Effector CD4-positive, alpha-beta T cell (primary cell): Measurements from ENCODE around the gene FKBP5.
"Not testable (repeated sequence)": the region's sequence is repeated elsewhere in the genome, so short reads cannot be mapped to it uniquely, and the experiment has no call there.

Experiments
- DNase-seq: peaks from one replicate; pipeline ENCODE4 v3.0.0-alpha.2; 2020
- total RNA-seq: gene quantifications from one replicate; lab custom pipeline; 2026; lab: John Stamatoyannopoulos, UW

The FKBP5 gene
- 165 reads per million, percentile 90 among the genes with 10 or more reads in this experiment for total RNA-seq

DNA sequence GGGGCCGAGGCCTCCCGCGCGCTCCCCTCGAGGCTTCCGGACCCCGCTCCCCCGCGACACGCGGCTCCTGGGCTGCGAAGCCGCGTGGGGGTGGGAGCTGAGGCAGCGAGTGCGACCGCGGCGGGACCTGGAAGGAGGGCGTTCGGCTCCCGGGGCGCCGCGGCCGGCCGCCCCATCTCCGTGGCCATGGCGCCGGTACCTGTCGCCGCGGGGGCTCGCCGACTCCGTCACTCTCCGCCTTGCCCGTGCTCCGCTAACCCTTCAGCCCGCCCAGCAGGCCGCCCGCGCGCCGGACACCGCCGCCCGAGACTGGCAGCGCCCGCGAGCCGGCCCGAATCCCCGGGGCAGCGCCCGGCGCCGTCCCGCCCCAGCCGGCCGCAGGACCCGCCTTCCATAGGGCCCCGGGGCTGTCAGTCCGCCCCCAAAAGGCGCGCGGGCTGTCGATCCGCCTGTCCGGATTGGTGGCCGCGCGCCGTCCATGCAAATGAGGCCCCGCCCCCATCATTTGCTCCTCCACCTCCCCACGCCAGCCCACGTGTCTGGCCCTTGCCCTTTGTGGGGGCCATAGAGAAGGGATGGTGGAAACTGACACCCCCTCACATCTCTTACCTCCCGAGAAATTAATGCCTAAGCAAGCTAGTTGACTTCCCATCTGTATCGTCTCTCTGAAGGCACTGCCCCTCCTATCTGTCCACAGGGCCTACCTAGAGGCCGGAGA lies at the start of gene FKBP5:
FKBP5 (minus strand) TSS at position 311 of the 718 bp plus-strand sequence. CDS start 46,091 bp downstream, outside the sequence.
- DNase-seq, result peak; percentile 81

- DNase-seq, result no peak
Measured at GRCh38 chr6:35737413-35738211, 48.9 kb upstream of the FKBP5 start.

GRCh38 chr6:35736982-35737412 lies 48.3 kb upstream of the FKBP5 start, which contains the start of gene ARMC12:
Gene ARMC12 (plus strand): TSS chr6:35737032. CDS start chr6:35737109, 77 bp downstream.
- DNase-seq, result no peak

DNA sequence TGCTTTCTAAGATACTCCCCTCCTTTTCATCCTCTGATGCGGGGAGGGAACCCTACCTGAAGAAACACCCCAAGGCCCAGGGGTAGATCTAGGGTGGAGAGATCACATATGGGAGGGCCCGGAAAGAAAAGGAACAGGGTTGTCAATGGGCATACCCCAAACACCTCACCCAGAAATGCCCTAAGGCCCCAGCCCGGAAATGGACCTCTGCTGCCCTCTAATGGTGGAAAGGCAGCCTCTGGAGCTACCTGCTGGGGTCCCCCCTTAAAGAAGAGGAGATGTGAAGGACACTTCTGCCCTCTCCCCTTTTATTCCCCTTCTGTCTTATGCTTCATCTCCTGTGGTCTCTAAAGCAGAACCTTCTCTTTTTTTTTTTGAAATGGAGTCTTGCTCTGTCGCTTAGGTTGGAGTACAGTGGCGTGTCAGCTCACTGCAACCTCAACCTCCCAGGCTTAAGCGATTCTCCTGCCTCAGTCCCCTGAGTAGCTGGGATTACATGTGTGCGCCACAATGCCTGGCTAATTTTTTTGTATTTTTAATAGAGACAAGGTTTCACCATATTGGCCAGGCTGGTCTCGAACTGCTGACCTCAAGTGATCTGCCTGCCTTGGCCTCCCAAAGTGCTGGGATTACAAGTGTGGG lies 47.7 kb upstream of the FKBP5 start:
- DNase-seq, result peak; percentile 81

DNA sequence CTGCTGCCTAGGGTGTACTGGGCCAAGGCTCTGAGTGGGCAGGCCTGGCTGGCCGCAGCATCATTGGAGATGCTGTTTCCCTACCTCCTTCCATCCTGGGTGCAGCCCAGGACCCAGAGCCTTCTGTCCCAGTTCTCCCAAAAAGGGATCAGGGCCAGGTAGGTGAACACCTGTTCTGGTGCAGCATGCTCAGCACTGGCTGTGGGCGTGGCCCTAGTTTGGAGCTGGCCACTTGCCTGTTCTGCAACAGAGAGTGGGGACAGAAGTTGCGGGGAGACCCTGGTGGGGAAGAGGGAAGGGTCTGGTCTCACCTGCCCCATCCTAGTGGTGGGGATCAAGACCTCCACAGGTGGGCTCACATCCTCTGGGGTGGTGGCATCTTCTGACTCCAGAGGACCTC lies 46.7 kb upstream of the FKBP5 start:
- DNase-seq, result no peak

DNA sequence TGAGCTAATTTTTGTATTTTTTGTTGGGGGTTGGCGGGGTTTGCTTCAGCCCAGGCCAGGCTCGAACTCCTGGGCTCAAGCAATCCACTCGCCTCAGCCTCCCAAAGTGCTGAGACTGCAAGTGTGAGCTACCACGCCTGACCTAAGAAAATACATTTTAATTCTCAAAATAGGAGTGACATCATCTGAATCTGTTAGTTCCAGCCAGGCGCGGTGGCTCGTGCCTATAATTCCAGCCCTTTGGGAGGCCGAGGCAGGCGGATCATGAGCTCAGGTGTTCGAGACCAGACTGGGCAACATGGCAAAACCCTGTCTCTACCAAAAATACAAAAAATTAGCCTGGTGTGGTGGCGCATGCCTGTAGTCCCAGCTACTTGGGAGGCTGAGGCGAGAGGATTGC lies 45.6 kb upstream of the FKBP5 start:
- DNase-seq, result not testable (repeated sequence)

- no peak for DNase-seq
Measured at GRCh38 chr6:35733633-35734032, 44.9 kb upstream of the FKBP5 start.

- DNase-seq, result peak; percentile 87
Measured at GRCh38 chr6:35731736-35732532, 43.2 kb upstream of the FKBP5 start.

DNA sequence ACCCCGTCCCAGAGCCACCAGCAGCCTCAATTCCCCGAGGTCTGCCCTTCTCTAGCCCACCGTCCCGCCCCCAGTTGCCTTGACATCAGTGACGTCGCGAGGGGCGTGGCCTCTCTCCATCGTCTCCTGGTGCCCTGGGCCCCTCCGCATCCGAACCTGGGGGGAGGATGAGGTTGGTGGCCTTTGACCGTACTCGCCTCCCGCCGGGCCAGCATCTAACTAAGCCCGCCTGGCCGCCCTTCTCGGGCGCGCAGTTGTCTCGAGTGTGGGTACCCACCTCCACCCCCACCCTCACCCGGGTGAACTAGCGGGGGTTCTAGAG lies 42.7 kb upstream of the FKBP5 start:
- peak; percentile 85 for DNase-seq

GRCh38 chr6:35730745-35731413 lies 42.2 kb upstream of the FKBP5 start:
- no peak for DNase-seq

GRCh38 chr6:35729722-35730121 lies 41.0 kb upstream of the FKBP5 start:
- no peak for DNase-seq

DNA sequence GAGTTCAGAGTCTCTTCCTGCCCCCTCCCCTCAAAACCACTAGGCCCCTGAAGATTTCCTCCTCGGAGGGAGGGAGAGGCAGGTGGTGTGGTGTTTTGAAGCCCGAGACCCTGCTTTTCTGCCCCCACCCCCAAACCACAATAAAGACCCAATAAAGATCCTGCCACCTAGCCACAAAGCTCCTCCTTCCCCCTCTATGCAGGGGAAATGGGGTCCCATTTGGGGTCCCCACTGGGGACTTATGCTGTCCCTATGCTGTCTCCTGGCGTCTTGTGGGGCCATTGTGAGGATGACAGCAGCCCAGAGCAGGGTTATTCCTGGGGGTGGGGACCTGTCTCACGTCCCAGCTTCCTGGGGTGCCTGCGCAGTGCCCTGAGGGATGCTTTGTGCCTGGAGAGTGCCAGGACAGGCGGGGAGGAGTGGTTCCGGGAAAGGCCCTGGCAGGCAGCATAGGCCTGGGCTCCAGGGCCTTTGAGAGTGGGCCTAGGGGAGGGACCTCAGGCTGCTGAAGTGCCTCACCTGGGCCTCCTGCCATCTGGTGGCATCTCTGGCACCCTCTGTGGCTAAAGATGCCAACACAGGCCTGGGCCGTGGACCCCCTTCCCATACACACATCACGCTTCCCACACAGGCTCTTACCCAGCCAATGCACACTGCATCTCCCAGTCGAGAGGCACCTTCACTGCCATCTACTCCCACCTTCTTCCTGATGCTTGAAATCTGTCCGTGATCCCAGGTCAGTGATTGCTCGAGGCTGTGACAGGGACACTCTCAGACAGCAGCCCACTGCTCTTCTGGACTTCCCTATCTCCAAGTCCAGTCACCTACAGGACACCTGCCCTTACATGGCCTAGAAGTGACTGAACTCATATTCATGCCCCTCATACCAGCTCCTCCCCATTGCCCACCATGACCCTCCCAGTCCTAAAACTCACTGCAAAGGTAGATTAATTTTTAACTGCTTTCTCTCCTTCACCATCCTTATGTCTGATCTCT lies 40.3 kb upstream of the FKBP5 start:
- no peak for DNase-seq

DNA sequence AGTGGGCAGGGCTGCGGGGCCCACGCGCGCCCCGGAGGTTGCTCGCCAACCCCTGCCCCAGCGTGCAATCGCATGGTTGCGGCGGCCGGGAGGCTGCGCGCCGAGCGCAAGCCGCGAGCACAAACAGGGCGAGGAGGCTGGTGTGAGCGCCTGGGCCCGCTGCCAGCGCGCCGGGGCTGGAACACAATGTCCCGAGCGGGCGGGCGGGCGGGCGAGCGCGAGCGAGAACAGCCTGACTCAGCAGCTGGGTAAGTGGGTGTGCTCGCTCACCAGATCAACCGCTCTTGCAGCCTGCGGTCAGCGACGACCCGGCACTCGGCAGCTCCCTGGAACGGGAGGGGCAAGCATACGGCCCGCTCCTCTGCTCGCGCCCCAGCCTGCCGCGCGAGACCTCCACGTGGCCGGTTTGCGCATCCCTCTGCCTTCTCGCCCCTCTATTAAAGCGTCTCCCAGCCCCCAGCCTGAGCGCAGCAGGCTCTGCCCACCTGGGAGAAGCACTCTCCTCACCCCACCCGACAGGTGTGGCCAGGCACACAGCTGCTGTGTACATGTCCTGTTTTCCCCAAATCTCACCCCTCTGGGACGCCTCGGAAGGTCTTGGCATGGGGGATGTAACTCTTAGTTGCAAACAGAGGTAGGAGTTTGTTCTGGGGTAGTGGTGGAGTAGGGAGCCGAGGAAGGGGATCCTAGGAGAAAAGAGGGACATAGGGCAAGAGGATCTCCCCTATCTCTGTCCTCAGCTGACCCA lies 39.4 kb upstream of the FKBP5 start:
- peak; percentile 72 for DNase-seq

DNA sequence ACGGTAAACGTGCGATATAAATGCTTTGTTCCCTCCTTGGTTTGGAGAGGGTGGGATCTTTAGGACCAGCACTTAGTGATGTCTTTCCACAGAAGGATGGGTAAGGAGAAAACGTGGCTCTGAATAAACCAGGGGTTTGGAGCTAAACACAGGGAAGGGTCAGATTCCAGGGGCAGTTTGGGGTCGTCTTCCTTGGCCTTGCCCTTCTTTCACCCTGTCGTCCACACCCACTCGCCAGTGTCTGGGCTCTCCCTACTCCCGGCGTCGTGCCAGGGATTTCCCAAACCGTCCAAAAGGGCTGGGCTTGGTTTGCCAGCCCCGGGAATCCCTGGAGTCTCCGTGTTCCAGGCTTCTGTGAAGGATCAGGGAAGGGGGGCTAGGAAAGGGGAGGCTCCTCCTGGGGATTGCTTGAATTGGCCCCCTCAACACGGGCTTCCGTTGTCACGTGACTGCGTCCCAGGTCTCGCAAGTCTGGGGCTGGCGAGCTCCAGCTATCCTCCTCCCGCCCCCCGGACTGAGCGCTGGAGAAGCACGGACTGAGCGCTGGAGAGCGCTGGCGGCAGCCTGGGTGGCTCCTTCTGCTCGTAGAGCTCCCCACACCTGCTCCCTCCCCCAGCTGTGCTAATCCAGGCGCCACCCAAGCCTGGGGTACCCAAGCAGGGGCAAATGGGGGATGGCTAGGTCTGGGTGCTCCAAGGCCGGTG lies 38.7 kb upstream of the FKBP5 start:
- DNase-seq, result no peak

GRCh38 chr6:35725721-35726438 lies 37.2 kb upstream of the FKBP5 start:
- no peak for DNase-seq

- DNase-seq, result no peak
Measured at GRCh38 chr6:35725081-35725708, 36.5 kb upstream of the FKBP5 start.

DNA sequence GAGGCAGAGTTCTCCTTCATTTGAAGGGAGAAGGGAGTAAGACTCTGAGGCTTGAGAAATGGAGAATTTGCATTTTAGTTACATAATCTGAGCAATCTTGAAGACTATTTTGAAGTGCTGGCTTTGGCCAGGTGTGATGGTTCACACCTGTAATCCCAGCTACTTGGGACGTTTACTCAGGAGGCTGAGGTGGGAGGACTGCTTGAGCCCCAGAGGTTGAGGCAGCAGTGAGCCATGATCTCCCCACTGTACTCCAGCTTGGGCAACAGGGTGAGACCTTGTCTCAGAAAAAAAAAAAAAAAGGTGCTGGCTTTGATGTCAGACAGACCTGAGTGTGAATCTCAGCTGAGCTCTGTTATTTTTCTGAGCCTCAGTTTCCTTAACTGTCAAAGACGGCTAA lies 35.8 kb upstream of the FKBP5 start:
- DNase-seq, result no peak

- no peak for DNase-seq
Measured at GRCh38 chr6:35724059-35724458, 35.3 kb upstream of the FKBP5 start.
